ENCODE data around the gene NCSTN. TPM values are rescaled to one million over a fixed set of nuclear protein-coding genes. Genes with fewer than 3 reads are reported as not detected.
A peak's percentile ranks its signal among the peaks of the same experiment; 100 is the strongest.

NCSTN gene
- total RNA-seq, 2 experiments from 2014 or later: 44.8 to 55.5 TPM

DNA sequence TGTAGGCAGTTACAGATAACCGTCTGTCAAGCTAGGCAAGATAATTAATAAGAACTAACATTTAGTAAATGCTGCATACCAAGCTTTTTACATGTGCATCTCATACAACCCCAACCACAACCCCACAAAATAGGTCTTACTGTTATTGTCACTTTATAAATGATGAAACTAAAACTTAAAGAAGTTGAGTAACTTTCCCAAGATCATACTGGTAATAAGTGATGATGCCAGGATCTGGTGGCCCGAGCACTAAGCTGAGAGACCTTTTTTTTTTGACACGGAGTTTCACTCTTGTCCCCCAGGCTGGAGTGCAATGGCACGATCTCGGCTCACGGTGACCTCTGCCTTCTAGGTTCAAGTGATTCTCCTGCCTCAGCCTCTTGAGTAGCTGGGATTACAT, 1.8 kb downstream of the NCSTN start:
- no peaks in the 10 kb centered on the region for H3K9me3 ChIP-seq (ENCODE audit: low read length)
- no peak for TF ChIP-seq EZH2phosphoT487 (IDR thresholded peaks at IDR 0.05; ENCODE audit: borderline replicate concordance, low read depth, low read length)
- TF ChIP-seq, protein P1, sequence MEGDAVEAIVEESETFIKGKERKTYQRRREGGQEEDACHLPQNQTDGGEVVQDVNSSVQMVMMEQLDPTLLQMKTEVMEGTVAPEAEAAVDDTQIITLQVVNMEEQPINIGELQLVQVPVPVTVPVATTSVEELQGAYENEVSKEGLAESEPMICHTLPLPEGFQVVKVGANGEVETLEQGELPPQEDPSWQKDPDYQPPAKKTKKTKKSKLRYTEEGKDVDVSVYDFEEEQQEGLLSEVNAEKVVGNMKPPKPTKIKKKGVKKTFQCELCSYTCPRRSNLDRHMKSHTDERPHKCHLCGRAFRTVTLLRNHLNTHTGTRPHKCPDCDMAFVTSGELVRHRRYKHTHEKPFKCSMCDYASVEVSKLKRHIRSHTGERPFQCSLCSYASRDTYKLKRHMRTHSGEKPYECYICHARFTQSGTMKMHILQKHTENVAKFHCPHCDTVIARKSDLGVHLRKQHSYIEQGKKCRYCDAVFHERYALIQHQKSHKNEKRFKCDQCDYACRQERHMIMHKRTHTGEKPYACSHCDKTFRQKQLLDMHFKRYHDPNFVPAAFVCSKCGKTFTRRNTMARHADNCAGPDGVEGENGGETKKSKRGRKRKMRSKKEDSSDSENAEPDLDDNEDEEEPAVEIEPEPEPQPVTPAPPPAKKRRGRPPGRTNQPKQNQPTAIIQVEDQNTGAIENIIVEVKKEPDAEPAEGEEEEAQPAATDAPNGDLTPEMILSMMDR (conservative IDR thresholded peaks at IDR 0.05; ENCODE audit: low read length): no peak
- peaks cover 15% of the 10 kb centered on the region; the same call in 1 of the 2 replicates for H4K20me1 ChIP-seq (ENCODE audit: insufficient read depth, low read length)
- ChIA-PET CTCF (ENCODE audit: unreplicated experiment) (interaction anchor here (1.0 kb wide), 1 partner anchor 11 kb away, joined by 3 read pairs; no protein-coding TSS in a partner anchor), POLR2A (interaction anchor here (0.7 to 1.1 kb wide), 3 partner anchors 8 to 141 kb away, joined by 3 to 5 read pairs (median 3); no protein-coding TSS in a partner anchor)
- no TSS peak for BruUV-seq (replicated peaks)
- peaks cover 44% of the 10 kb centered on the region for H3K4me1 ChIP-seq (ENCODE audit: insufficient read depth, low read length, poor library complexity, severe bottlenecking)
- no peaks in the 10 kb centered on the region for H3K9me2 ChIP-seq (ENCODE audit: insufficient read depth, low read length)
- no peak for DNase-seq (ENCODE audit: low spot score)
- peaks cover 56% of the 10 kb centered on the region for H3K36me3 ChIP-seq (ENCODE audit: insufficient read depth, low read length)
- H2AFZ ChIP-seq (ENCODE audit: low read length): no peak overlapping the region
- H3K27ac ChIP-seq (ENCODE audit: low read depth, low read length, poor library complexity, severe bottlenecking): no peak overlapping the region
- H3K4me3 ChIP-seq (ENCODE audit: low read depth, low read length, poor library complexity, severe bottlenecking): peak overlapping the region; percentile 87
- peaks cover 52% of the 10 kb centered on the region for H3K79me2 ChIP-seq (ENCODE audit: insufficient read depth, low read depth, low read length)
- peak overlapping the region; percentile 85 for H3K4me2 ChIP-seq (ENCODE audit: low read length)
- intact Hi-C loops (cut with micrococcal nuclease; ENCODE audit: unreplicated experiment): loop anchor here (5.0 kb wide), 1 partner anchor 262 kb away; no protein-coding TSS in a partner anchor

DNA sequence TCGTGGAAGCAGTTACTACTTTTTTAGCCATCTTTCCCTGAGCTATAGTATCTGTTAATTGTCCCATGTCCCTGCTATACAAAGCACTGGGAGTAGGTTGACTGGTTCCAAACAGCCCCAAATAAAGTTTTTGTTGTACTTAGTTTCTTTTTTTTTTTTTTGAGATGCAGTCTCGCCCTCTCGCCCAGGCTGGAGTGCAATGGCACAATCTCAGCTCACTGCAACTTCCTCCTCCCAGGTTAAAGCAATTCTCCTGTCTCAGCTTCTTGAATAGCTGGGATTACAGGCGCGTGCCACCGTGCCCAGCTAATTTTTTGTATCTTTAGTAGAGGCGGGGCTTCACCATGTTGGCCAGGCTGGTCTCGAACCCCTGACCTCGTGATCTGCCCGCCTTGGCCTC, 3.3 kb downstream of the NCSTN start:
- Histone ChIP-seq H3K9me3 (ENCODE audit: low read length) (no peaks in the 10 kb centered on the region), H3K27ac (ENCODE audit: low read depth, low read length, poor library complexity, severe bottlenecking) (peak overlapping the region; percentile 23), H4K20me1 (ENCODE audit: insufficient read depth, low read length) (peaks cover 9% of the 10 kb centered on the region; the same call in 1 of the 2 replicates), H3K4me2 (ENCODE audit: low read length) (peak overlapping the region; percentile 46), H3K36me3 (ENCODE audit: insufficient read depth, low read length) (peaks cover 65% of the 10 kb centered on the region), H3K79me2 (ENCODE audit: insufficient read depth, low read depth, low read length) (peaks cover 36% of the 10 kb centered on the region), H3K4me3 (ENCODE audit: low read depth, low read length, poor library complexity, severe bottlenecking) (no peak overlapping the region), H3K4me1 (ENCODE audit: insufficient read depth, low read length, poor library complexity, severe bottlenecking) (peaks cover 34% of the 10 kb centered on the region), H3K9me2 (ENCODE audit: insufficient read depth, low read length) (no peaks in the 10 kb centered on the region), H2AFZ (ENCODE audit: low read length) (no peak overlapping the region)
- DNase-seq (ENCODE audit: low spot score): no peak
- ChIA-PET CTCF (ENCODE audit: unreplicated experiment) (interaction anchor here (0.8 kb wide), 1 partner anchor 265 kb away, joined by 3 read pairs; the partner anchor contains the start of gene KCNJ9), POLR2A (no interaction called here)
- TF ChIP-seq, protein P1 (conservative IDR thresholded peaks at IDR 0.05; ENCODE audit: low read length): no peak
- TF ChIP-seq EZH2phosphoT487 (IDR thresholded peaks at IDR 0.05; ENCODE audit: borderline replicate concordance, low read depth, low read length): no peak
- intact Hi-C loops (cut with micrococcal nuclease; ENCODE audit: unreplicated experiment): no loop called here
- BruUV-seq (replicated peaks): no TSS peak

DNA sequence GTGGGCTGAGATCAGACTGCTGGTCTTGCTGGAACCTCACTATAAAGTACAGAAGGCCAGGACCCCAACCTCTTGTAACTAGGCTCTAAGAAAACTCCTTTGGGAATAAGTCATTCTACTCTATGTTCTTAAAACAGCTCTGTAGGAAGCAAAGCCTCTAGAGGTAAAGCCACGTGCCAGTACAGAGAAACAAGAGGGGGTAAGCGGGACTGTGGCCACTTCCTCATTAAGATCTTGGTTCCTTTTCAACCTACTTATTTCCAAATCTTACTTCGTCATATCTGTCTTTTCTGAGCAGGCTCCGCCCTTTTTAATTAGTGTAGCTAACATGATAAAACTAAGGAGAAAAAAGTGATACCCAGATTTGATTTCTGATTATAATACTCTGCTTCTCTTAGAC, 3.8 kb downstream of the NCSTN start:
- Histone ChIP-seq H3K9me2 (ENCODE audit: insufficient read depth, low read length) (no peaks in the 10 kb centered on the region), H3K79me2 (ENCODE audit: insufficient read depth, low read depth, low read length) (peaks cover 31% of the 10 kb centered on the region), H2AFZ (ENCODE audit: low read length) (no peak overlapping the region), H3K36me3 (ENCODE audit: insufficient read depth, low read length) (peaks cover 70% of the 10 kb centered on the region), H3K9me3 (ENCODE audit: low read length) (no peaks in the 10 kb centered on the region), H3K27ac (ENCODE audit: low read depth, low read length, poor library complexity, severe bottlenecking) (peak overlapping the region; percentile 23), H3K4me3 (ENCODE audit: low read depth, low read length, poor library complexity, severe bottlenecking) (no peak overlapping the region), H4K20me1 (ENCODE audit: insufficient read depth, low read length) (peaks cover 7% of the 10 kb centered on the region; the same call in 1 of the 2 replicates), H3K4me2 (ENCODE audit: low read length) (peak overlapping the region; percentile 46), H3K4me1 (ENCODE audit: insufficient read depth, low read length, poor library complexity, severe bottlenecking) (peaks cover 29% of the 10 kb centered on the region)
- ChIA-PET CTCF (ENCODE audit: unreplicated experiment) (interaction anchor here (0.8 kb wide), 1 partner anchor 265 kb away, joined by 3 read pairs; the partner anchor contains the start of gene KCNJ9), POLR2A (no interaction called here)
- TF ChIP-seq, protein P1 (conservative IDR thresholded peaks at IDR 0.05; ENCODE audit: low read length): no peak
- no peak for TF ChIP-seq EZH2phosphoT487 (IDR thresholded peaks at IDR 0.05; ENCODE audit: borderline replicate concordance, low read depth, low read length)
- intact Hi-C loops (cut with micrococcal nuclease; ENCODE audit: unreplicated experiment): no loop called here
- peak; percentile 50 for DNase-seq (ENCODE audit: low spot score)
- BruUV-seq (replicated peaks): no TSS peak
